Activated naive CD4-positive, alpha-beta T cell treated with anti-CD3 and anti-CD28 coated beads for 36 hours (primary cell): ENCODE results near the gene GAS7. TPM values are rescaled to one million over a fixed set of nuclear protein-coding genes. Genes with fewer than 3 reads are reported as not detected.
"Not testable (repeated sequence)": the region's sequence is repeated elsewhere in the genome, so short reads cannot be mapped to it uniquely, and the experiment has no call there.

Experiments used
- CTCF ChIA-PET: fragments of 350-600 bp; sonication (Branson Sonifier 250); formaldehyde crosslinking; loops from one replicate; lab custom pipeline; 2021; ENCODE audit warnings: antibody characterized with exemption; lab: Charles Lee
- DNase-seq: peaks from one replicate; pipeline ENCODE4 v3.0.0-alpha.2; 2020
- H3K27ac Mint-ChIP-seq: one replicate; pipeline ENCODE4 v1.8.0; 2021; ENCODE audit warnings: mild to moderate bottlenecking, mixed read lengths
- H3K27me3 Mint-ChIP-seq: one replicate; pipeline ENCODE4 v1.8.0; 2021; ENCODE audit warnings: low read depth, mixed read lengths
- H3K36me3 Mint-ChIP-seq: one replicate; pipeline ENCODE4 v1.8.0; 2021; ENCODE audit warnings: low read depth, mixed read lengths
- H3K4me1 Mint-ChIP-seq: one replicate; pipeline ENCODE4 v1.8.0; 2021; ENCODE audit warnings: low read depth, mixed read lengths
- H3K4me3 Mint-ChIP-seq: one replicate; pipeline ENCODE4 v1.8.0; 2021; ENCODE audit warnings: mild to moderate bottlenecking, moderate library complexity, mixed read lengths
- H3K9me3 Mint-ChIP-seq: one replicate; pipeline ENCODE4 v1.8.0; 2021; ENCODE audit warnings: mixed read lengths
- intact Hi-C: fragments of 100-400 bp; cut with micrococcal nuclease; formaldehyde crosslinking; loops from one replicate; pipeline ENCODE4 v1.15.1; 2023
- total RNA-seq, 2 experiments: library from RNA; stranded (reverse); gene quantifications; one replicate each; pipeline ENCODE4 v1.2.3, GENCODE V29; 2021

Gene GAS7
- total RNA-seq, 2 experiments from 2014 or later = 0.31 to 0.52 TPM

DNA sequence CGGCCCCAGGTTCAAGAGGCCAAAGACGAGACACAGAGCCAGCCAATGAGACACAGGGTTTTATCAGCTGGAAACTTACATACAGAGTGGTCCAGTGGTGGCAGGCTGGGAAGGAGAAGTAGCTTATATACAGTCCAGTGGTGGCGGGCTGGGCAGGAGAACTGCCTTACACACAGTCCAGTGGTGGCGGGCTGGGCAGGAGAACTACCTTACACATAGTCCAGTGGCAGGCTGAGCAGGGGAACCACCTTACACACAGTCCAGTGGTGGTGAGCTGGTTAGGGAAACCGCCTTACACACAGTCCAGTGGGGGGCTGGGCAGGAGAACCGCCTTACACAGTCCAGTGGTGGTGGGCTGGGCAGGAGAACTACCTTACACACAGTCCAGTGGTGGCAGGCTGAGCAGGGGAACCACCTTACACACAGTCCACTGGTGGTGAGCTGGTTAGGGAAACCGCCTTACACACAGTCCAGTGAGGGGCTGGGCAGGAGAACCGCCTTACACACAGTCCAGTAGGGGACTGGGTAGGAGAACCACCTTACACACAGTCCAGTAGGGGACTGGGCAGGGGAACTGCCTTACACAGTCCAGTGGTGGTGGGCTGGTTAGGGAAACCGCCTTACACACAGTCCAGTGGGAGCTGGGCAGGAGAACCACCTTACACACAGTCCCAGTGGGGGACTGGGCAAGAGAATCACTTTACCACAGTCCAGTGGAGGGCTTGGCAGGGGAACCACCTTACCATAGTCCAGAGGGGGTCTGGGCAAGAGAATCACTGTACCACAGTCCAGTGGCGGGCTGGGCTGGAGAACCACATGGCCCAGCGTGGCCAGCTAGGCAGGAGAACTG, 90.9 kb downstream of the GAS7 start:
- no peak for DNase-seq
- Mint-ChIP-seq H3K4me1 (no peaks in the 10 kb centered on the region), H3K4me3 (no peak overlapping the region), H3K27ac (no peak overlapping the region), H3K36me3 (no peaks in the 10 kb centered on the region), H3K9me3 (no peaks in the 10 kb centered on the region), H3K27me3 (peaks cover 4% of the 10 kb centered on the region)
- intact Hi-C loops = no loop called here
- CTCF ChIA-PET = interaction anchor here (0.6 kb wide), 1 partner anchor 171 kb away, joined by 3 read pairs; no protein-coding TSS in a partner anchor

DNA sequence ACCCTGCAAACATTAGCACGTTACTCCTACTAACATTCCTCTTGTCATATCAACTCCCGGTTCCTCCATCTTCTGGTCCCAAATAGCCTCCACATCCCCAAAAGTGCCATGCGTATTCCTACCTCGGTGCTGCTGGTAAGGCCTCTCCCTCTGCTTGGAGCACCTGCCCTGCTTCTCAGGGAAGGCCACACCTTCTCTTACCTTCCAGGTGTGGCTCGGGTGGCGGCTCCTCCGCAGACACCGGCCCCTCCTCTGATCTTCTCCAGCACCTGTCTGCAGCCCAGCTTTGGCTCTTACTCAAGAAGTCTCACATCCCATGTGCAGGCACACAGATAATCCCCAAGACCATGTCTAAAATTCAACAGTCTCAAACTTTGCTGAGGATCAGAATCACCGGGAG, 92.3 kb downstream of the GAS7 start:
- H3K36me3 Mint-ChIP-seq = no peaks in the 10 kb centered on the region
- H3K4me3 Mint-ChIP-seq = no peak overlapping the region
- H3K27ac Mint-ChIP-seq = no peak overlapping the region
- no peak for DNase-seq
- no peaks in the 10 kb centered on the region for H3K4me1 Mint-ChIP-seq
- H3K9me3 Mint-ChIP-seq = no peaks in the 10 kb centered on the region
- peaks cover 4% of the 10 kb centered on the region for H3K27me3 Mint-ChIP-seq
- CTCF ChIA-PET = no interaction called here
- intact Hi-C loops = no loop called here

DNA sequence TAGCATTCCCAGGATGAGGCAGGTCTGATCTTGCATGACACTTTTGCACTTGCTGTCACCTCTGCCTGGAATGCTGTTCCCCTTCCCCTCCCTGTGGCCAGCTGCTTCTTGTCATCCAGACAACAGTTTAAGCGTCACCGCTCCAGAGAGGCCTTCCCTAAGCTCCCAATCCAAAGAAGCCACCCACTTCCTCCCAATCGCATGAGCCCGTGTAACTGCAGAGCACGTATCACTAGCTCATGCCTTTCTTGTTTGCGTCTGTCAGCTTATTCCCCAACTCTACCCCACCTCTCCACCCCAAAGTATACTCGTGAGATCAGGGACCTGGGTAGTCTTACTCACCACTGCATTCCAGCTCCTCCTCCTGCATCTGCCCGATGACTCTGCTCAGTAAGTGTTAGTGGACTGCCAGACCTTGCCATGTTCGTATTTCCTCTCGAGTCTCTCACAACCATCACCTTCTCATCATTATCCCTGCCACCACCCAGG, 92.8 kb downstream of the GAS7 start:
- DNase-seq = no peak
- Mint-ChIP-seq H3K9me3 (no peaks in the 10 kb centered on the region), H3K4me3 (no peak overlapping the region), H3K4me1 (no peaks in the 10 kb centered on the region), H3K27me3 (peaks cover 4% of the 10 kb centered on the region), H3K27ac (no peak overlapping the region), H3K36me3 (no peaks in the 10 kb centered on the region)
- intact Hi-C loops = no loop called here
- CTCF ChIA-PET = no interaction called here

DNA sequence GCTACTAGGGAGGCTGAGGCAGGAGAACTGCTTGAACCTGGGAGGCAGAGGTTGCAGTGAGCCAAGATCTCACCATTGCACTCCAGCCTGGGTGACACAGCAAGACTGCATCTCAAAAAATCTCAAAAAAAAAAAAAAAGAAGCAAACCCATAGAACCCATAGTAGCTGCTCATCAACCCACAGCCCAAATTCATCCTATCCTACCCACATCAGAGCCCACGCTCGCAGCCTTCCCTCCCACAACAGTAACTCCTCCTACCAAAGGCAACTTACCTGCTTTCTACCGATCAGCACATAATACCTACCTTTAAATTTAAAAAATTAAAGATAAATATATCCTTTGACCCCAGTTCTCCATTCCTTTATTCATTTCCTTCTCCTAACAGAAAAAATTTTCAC, 94.7 kb downstream of the GAS7 start:
- H3K4me3 Mint-ChIP-seq = no peak overlapping the region
- no peak overlapping the region for H3K27ac Mint-ChIP-seq
- intact Hi-C loops = no loop called here
- DNase-seq = no peak
- H3K27me3 Mint-ChIP-seq = peaks cover 4% of the 10 kb centered on the region
- CTCF ChIA-PET = no interaction called here
- H3K9me3 Mint-ChIP-seq = no peaks in the 10 kb centered on the region
- H3K36me3 Mint-ChIP-seq = no peaks in the 10 kb centered on the region
- no peaks in the 10 kb centered on the region for H3K4me1 Mint-ChIP-seq

DNA sequence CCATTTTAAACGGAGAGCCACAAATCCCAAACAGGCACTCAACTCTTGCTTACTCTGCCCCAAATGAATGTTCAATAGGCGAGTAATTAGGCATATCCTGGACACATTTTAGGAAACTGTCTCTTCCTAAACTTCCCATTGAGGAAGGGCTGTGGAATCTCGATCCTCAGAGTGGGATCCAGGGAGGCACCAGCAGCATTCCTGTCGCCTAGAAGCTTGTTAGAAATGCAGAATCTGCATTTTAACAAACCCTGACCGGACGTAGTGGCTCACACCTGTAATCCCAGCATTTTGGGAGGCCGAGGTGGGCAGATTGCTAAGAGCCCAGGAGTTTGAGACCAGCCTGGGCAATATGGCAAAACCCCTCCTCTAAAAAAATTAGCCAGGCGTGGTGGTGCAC, 95.6 kb downstream of the GAS7 start:
- Mint-ChIP-seq H3K9me3 (no peaks in the 10 kb centered on the region), H3K27ac (no peak overlapping the region), H3K4me3 (no peak overlapping the region), H3K36me3 (no peaks in the 10 kb centered on the region), H3K4me1 (no peaks in the 10 kb centered on the region), H3K27me3 (peaks cover 4% of the 10 kb centered on the region)
- intact Hi-C loops = no loop called here
- CTCF ChIA-PET = no interaction called here
- DNase-seq = no peak

DNA sequence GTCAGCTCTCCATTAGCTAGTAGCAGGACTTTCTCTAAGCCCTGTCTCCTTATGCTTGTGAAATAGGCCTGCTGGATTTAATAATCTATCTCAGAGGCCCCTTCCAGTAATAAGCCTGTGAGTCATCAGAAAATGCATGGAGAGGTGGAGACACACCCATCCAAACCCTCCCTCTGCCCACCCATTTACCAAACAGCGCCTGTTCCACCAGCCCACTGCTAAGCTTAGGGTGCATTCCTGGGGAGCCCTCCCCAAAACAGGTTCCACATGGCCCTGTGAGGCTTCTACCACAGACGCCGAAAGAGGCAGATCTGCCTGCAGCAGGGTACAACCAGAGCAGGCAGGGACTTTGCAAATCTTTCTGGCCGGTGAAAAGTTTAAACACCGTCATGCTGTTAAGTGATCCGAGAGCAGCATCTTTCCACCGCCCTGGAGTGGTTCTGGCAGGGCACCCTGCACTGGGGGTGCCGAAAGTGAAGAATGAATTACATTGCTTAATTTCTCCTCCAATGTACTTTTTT, 99.3 kb downstream of the GAS7 start:
- intact Hi-C loops = no loop called here
- Mint-ChIP-seq H3K36me3 (no peaks in the 10 kb centered on the region), H3K9me3 (no peaks in the 10 kb centered on the region), H3K4me3 (no peak overlapping the region), H3K27ac (no peak overlapping the region), H3K27me3 (no peaks in the 10 kb centered on the region), H3K4me1 (no peaks in the 10 kb centered on the region)
- no peak for DNase-seq
- CTCF ChIA-PET = no interaction called here

DNA sequence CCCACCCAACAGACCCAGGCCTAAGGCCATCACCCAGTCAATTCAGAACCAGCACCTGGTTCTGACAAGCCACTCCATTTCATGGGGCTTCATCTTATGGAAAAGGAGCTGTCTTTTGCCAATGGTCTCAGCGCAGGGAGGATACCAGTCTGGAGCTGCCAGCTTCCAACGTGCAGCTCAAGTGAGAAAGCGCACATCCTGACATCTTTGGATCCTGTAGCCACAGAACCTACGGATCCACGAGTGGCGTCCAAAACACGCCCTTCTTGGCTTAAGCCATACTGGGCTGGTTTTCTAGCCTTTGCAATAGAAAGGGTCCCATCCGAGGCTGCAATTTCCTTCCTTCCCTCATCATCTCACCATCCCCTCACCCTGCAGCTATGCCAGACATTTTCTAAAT, 101.8 kb downstream of the GAS7 start:
- H3K27ac Mint-ChIP-seq = no peak overlapping the region
- no peak for DNase-seq
- no peaks in the 10 kb centered on the region for H3K27me3 Mint-ChIP-seq
- CTCF ChIA-PET = no interaction called here
- intact Hi-C loops = no loop called here
- H3K4me1 Mint-ChIP-seq = no peaks in the 10 kb centered on the region
- H3K9me3 Mint-ChIP-seq = peaks cover 4% of the 10 kb centered on the region
- H3K36me3 Mint-ChIP-seq = no peaks in the 10 kb centered on the region
- no peak overlapping the region for H3K4me3 Mint-ChIP-seq

DNA sequence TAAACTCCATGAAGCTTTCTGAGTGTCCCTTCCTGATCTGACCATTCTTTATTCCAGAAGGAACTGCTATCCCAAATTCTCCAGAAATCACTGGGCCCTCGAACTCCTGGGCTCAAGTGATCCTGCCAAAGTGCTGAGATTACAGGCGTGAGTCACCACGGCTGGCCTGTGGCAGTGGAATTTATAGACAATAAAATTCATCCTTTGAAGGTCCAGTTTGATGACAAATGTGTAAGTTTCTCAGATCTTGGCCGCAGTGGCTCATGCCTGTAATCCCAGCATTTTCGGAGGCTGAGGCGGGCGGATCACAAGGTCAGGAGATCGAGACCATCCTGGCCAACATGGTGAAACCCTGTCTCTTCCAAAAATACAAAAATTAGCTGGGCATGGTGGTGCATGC, 103.1 kb downstream of the GAS7 start:
- H3K27me3 Mint-ChIP-seq, H3K4me1 Mint-ChIP-seq, intact Hi-C loops, CTCF ChIA-PET, H3K36me3 Mint-ChIP-seq, DNase-seq, H3K4me3 Mint-ChIP-seq, H3K27ac Mint-ChIP-seq, H3K9me3 Mint-ChIP-seq: not testable (repeated sequence)

DNA sequence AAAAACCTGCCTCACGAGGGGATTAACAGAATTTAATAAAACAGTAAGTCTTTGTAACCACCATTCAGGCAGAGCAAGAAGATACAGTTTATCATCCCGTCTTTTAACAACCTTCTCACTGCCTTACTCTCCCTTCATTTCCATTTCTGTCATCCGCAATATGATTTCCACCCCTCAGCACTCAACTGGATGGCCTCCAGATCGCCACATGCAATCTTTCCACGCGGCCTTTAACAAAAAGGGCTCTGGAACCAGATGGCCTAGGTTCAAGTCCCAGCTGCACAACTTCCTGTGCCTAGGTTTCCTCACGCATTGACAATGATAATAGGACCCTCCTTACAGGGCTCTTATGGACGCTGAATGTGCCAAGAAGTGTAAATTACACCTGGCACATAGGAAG, 103.6 kb downstream of the GAS7 start:
- Mint-ChIP-seq H3K9me3 (peaks cover 4% of the 10 kb centered on the region), H3K36me3 (no peaks in the 10 kb centered on the region), H3K4me1 (no peaks in the 10 kb centered on the region), H3K27ac (no peak overlapping the region), H3K4me3 (no peak overlapping the region), H3K27me3 (no peaks in the 10 kb centered on the region)
- intact Hi-C loops = no loop called here
- CTCF ChIA-PET = no interaction called here
- no peak for DNase-seq

DNA sequence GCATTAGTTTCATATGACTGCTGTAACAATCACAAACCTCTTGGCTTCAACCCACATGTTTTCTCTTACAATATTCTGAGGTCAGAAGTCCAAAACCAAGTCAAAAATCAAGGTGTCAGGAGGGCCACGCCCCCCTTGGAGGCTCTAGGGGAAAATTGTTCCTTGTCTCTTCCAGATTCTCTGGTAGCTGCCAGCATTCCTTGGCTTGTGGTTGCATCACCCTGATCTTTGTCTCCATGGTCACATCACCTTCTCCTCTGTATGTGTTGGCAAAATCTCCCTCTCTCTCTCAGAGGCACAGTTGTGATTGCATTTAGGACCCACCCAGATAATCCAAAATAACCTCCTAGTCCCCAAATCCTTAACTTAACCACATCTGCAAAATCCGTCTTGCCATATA, 105.8 kb downstream of the GAS7 start:
- H3K27ac Mint-ChIP-seq = no peak overlapping the region
- H3K4me3 Mint-ChIP-seq = no peak overlapping the region
- H3K9me3 Mint-ChIP-seq = peaks cover 4% of the 10 kb centered on the region
- no peaks in the 10 kb centered on the region for H3K27me3 Mint-ChIP-seq
- H3K4me1 Mint-ChIP-seq = no peaks in the 10 kb centered on the region
- CTCF ChIA-PET = no interaction called here
- H3K36me3 Mint-ChIP-seq = no peaks in the 10 kb centered on the region
- no peak for DNase-seq
- intact Hi-C loops = no loop called here

DNA sequence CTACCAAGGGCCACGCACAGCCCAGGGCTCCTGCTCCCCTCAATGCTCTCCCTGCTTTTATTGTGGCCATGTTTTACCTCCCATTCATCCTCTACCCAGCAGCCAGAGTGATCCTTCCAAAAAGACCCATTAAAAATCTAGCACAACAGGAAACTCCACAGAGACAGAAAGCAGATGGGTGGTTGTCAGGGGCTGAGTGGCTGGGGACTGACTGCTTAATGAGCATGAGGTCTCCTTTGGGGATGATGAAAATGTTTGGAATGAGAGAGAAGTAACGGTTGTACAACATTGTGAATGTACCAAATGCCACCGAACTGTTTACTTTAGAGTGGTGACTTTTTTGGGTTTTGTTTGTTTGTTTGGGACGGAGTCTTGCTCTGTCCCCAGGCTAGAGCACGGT, 107.4 kb downstream of the GAS7 start:
- H3K27me3 Mint-ChIP-seq = no peaks in the 10 kb centered on the region
- intact Hi-C loops = no loop called here
- CTCF ChIA-PET = no interaction called here
- peaks cover 4% of the 10 kb centered on the region for H3K9me3 Mint-ChIP-seq
- no peaks in the 10 kb centered on the region for H3K36me3 Mint-ChIP-seq
- H3K27ac Mint-ChIP-seq = no peak overlapping the region
- no peak for DNase-seq
- H3K4me1 Mint-ChIP-seq = no peaks in the 10 kb centered on the region
- H3K4me3 Mint-ChIP-seq = no peak overlapping the region

DNA sequence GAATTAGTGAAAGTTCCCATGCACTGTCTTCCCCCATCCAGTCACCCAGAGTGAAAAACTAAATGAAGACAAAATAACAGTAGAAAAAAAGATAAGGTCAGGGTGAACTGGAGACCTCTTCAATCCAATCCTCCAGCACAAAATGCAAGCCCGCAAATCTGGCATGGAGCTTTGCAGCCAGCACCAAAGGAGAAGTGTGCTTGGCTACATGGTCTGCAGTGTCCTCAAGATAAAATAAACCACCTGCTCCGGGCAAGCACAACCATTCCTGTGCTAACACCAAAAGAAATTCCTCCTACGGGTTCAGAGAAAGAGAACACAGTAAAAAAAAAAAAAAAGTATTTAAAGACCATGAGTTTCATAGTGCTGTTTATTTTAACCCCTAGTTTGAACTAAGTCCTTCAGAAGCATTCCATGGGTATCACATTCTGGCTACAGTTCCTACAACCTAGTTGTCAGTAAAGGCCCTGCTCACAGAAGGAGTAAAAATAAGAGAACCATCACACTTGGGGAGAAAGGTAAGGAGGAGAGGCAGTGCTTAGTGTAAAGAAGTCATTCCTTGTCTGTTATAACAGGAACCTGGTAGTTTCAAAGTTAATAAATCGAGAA, 109.1 kb downstream of the GAS7 start:
- Mint-ChIP-seq H3K9me3 (peaks cover 4% of the 10 kb centered on the region), H3K27me3 (no peaks in the 10 kb centered on the region), H3K4me3 (no peak overlapping the region), H3K27ac (no peak overlapping the region), H3K36me3 (no peaks in the 10 kb centered on the region), H3K4me1 (no peaks in the 10 kb centered on the region)
- no peak for DNase-seq
- CTCF ChIA-PET = no interaction called here
- intact Hi-C loops = no loop called here

DNA sequence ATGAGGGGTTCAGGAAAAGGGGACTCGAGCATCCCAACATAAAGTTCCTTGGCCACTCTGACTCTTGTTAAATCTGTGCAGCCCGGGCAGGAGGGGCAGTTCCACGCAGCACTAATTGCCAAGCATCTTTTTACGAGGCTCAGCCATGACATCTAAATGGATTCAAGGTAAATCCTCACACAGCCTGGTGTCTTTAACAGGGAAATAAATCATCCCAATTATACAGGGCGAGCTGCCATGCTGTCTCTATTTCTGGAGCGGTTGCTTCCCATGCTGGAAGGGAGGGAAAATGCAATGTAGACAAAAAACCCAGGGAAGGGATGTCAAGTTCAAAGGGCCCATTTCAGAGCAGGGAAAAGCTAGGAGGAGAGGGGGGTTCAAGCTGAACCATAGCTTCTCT, 110.0 kb downstream of the GAS7 start:
- no peaks in the 10 kb centered on the region for H3K27me3 Mint-ChIP-seq
- no peak overlapping the region for H3K4me3 Mint-ChIP-seq
- H3K4me1 Mint-ChIP-seq = no peaks in the 10 kb centered on the region
- DNase-seq = no peak
- intact Hi-C loops = no loop called here
- H3K9me3 Mint-ChIP-seq = peaks cover 7% of the 10 kb centered on the region
- H3K36me3 Mint-ChIP-seq = no peaks in the 10 kb centered on the region
- H3K27ac Mint-ChIP-seq = no peak overlapping the region
- CTCF ChIA-PET = no interaction called here
